Panc1 (cell line): ENCODE measurements around the gene SMAD5. TPM values are rescaled to one million over a fixed set of nuclear protein-coding genes. Genes with fewer than 3 reads are reported as not detected.

ENCODE experiments used
- ATAC-seq: fragments of 200-7000 bp; cut with Tn5 transposase; 2 replicates; pipeline ENCODE4 v1.9.1; 2020; ENCODE audit warnings: mild to moderate bottlenecking, moderate library complexity
- BruUV-seq: library from RNA; stranded (reverse); fragments of 400-500 nt; replicated peaks from 2 replicates; lab custom pipeline; 2021; lab: Mats Ljungman, UMichigan
- CTCF ChIA-PET: fragments of 300-600 bp; sonication (Branson Sonifier 250); formaldehyde crosslinking; loops from one replicate; lab custom pipeline; 2022; ENCODE audit warnings: antibody characterized with exemption; lab: Charles Lee
- POLR2A ChIA-PET: fragments of 300-600 bp; sonication (Branson Sonifier 250); formaldehyde crosslinking; loops from one replicate; lab custom pipeline; 2022; ENCODE audit warnings: antibody characterized with exemption; lab: Charles Lee
- DNase-seq: peaks from one replicate; pipeline ENCODE4 v3.0.0-alpha.2; 2010; ENCODE audit warnings: low read depth, low spot score
- H3K27ac ChIP-seq: 2 replicates; pipeline ENCODE4 v1.5.1; 2011; ENCODE audit warnings: mild to moderate bottlenecking, low read length, inconsistent platforms
- H3K27me3 ChIP-seq: fragments of 200-500 bp; sonication (Bioruptor generic); 2 replicates; pipeline ENCODE4 v1.6.0; 2014; ENCODE audit warnings: low read length, inconsistent platforms; ENCODE audit not compliant: control insufficient read depth, insufficient read depth
- H3K36me3 ChIP-seq: fragments of 200-500 bp; sonication (Bioruptor generic); 2 replicates; pipeline ENCODE4 v1.5.1; 2014; ENCODE audit warnings: inconsistent platforms, mild to moderate bottlenecking, low read length, moderate library complexity; ENCODE audit not compliant: control insufficient read depth, insufficient read depth
- H3K4me1 ChIP-seq: 2 replicates; pipeline ENCODE4 v1.5.1; 2011; ENCODE audit warnings: inconsistent platforms, mild to moderate bottlenecking, low read length, moderate library complexity; ENCODE audit not compliant: control insufficient read depth, insufficient read depth
- H3K4me3 ChIP-seq, 2 experiments: 2 replicates each; pipeline ENCODE4 v1.5.1; 2011 to 2012; ENCODE audit warnings: low read depth in 2 of 2, low read length in 2 of 2, mild to moderate bottlenecking in 2 of 2, inconsistent platforms in 1 of 2, moderate library complexity in 1 of 2
- H3K9me3 ChIP-seq: fragments of 200-500 bp; sonication (Bioruptor generic); 2 replicates; pipeline ENCODE4 v1.5.1; 2014; ENCODE audit warnings: low read depth, mild to moderate bottlenecking, inconsistent platforms, low read length, moderate library complexity; ENCODE audit not compliant: control insufficient read depth, insufficient read depth
- POLR2AphosphoS5 ChIP-seq: IDR thresholded peaks from 2 replicates; pipeline ENCODE4 v1.6.1; 2012; ENCODE audit warnings: mild to moderate bottlenecking, low read depth, low read length, moderate library complexity
- SIN3A ChIP-seq: IDR thresholded peaks from 2 replicates; pipeline ENCODE4 v1.6.1; 2012; ENCODE audit warnings: low read depth, mild to moderate bottlenecking, low read length, moderate library complexity, borderline replicate concordance; ENCODE audit not compliant: insufficient read depth
- TCF7L2 ChIP-seq: IDR thresholded peaks from 2 replicates; pipeline ENCODE4 v1.6.1; 2011; ENCODE audit warnings: mild to moderate bottlenecking, low read depth, low read length, inconsistent platforms
- in situ Hi-C: cut with HindIII; loops from 2 replicates; pipeline ENCODE4 v1.10.0; 2016; ENCODE audit warnings: low sequenced_read_pairs, low pct_unique_long_range_greater_than_20kb
- intact Hi-C: fragments of 100-400 bp; cut with micrococcal nuclease; formaldehyde crosslinking; loops from one replicate; pipeline ENCODE4 v1.10.0; 2022; ENCODE audit not compliant: unreplicated experiment
- total RNA-seq: library from RNA; stranded (reverse); gene quantifications from one replicate; pipeline ENCODE4 v1.2.1, GENCODE V29; 2021; ENCODE audit not compliant: unreplicated experiment
- TF ChIP-seq, protein P1 (sequence below), 2 experiments: IDR thresholded peaks; 2 replicates each; pipeline ENCODE4 v1.6.1; 2011 to 2012; ENCODE audit warnings: low read depth in 2 of 2, control low read depth in 1 of 2, low read length in 1 of 2, mild to moderate bottlenecking in 1 of 2, moderate library complexity in 1 of 2; ENCODE audit not compliant: insufficient read depth in 1 of 2
- TF ChIP-seq, protein P2 (sequence below): fragments of 450-650 bp; IDR thresholded peaks from 2 replicates; pipeline ENCODE4 v1.5.1; 2017; ENCODE audit warnings: mild to moderate bottlenecking

Gene SMAD5
- total RNA-seq, 1 experiment from 2014 or later, result 61.5 TPM

DNA sequence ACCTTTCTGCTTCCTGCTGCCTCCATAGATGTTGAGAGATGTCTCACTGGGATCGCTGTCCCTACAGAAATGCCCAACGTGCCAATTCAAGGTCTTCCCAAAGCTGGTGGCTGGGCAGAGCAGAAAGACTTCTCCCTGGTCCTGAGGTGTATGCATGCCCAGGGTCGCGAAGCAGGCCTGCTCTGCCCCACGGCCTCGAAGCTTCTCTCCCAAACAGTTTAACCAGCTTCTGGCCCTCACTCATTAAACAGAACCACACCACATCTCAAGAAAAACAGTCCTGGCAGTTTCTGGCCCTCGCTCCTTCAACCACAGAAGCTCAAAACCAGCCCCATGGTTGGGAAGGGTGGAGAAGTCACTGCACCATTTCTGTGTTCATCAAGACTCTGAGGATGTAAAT is 75.0 kb downstream of the SMAD5 start:
- Histone ChIP-seq H3K9me3 (peaks cover 6% of the 10 kb centered on the region; the same call in 1 of the 2 replicates), H3K4me3 (no peak overlapping the region), H3K27ac (no peak overlapping the region), H3K27me3 (no peaks in the 10 kb centered on the region), H3K36me3 (no peaks in the 10 kb centered on the region), H3K4me1 (no peaks in the 10 kb centered on the region)
- DNase-seq, result no peak
- in situ Hi-C loops, result no loop called here
- no TSS peak for BruUV-seq
- ChIA-PET POLR2A (interaction anchor here (0.6 kb wide), 1 partner anchor 24 kb away, joined by 6 read pairs; no protein-coding TSS in a partner anchor), CTCF (no interaction called here)
- TF ChIP-seq, protein P1, sequence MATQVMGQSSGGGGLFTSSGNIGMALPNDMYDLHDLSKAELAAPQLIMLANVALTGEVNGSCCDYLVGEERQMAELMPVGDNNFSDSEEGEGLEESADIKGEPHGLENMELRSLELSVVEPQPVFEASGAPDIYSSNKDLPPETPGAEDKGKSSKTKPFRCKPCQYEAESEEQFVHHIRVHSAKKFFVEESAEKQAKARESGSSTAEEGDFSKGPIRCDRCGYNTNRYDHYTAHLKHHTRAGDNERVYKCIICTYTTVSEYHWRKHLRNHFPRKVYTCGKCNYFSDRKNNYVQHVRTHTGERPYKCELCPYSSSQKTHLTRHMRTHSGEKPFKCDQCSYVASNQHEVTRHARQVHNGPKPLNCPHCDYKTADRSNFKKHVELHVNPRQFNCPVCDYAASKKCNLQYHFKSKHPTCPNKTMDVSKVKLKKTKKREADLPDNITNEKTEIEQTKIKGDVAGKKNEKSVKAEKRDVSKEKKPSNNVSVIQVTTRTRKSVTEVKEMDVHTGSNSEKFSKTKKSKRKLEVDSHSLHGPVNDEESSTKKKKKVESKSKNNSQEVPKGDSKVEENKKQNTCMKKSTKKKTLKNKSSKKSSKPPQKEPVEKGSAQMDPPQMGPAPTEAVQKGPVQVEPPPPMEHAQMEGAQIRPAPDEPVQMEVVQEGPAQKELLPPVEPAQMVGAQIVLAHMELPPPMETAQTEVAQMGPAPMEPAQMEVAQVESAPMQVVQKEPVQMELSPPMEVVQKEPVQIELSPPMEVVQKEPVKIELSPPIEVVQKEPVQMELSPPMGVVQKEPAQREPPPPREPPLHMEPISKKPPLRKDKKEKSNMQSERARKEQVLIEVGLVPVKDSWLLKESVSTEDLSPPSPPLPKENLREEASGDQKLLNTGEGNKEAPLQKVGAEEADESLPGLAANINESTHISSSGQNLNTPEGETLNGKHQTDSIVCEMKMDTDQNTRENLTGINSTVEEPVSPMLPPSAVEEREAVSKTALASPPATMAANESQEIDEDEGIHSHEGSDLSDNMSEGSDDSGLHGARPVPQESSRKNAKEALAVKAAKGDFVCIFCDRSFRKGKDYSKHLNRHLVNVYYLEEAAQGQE (IDR thresholded peaks at IDR 0.05; ENCODE audit: insufficient read depth in 1 of 2, low read depth in 2 of 2, low read length in 1 of 2), result no peak
- TF ChIP-seq POLR2AphosphoS5, result no peak
- TF ChIP-seq, protein P2, sequence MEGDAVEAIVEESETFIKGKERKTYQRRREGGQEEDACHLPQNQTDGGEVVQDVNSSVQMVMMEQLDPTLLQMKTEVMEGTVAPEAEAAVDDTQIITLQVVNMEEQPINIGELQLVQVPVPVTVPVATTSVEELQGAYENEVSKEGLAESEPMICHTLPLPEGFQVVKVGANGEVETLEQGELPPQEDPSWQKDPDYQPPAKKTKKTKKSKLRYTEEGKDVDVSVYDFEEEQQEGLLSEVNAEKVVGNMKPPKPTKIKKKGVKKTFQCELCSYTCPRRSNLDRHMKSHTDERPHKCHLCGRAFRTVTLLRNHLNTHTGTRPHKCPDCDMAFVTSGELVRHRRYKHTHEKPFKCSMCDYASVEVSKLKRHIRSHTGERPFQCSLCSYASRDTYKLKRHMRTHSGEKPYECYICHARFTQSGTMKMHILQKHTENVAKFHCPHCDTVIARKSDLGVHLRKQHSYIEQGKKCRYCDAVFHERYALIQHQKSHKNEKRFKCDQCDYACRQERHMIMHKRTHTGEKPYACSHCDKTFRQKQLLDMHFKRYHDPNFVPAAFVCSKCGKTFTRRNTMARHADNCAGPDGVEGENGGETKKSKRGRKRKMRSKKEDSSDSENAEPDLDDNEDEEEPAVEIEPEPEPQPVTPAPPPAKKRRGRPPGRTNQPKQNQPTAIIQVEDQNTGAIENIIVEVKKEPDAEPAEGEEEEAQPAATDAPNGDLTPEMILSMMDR, result no peak
- TF ChIP-seq TCF7L2, result no peak
- no peak for TF ChIP-seq SIN3A
- intact Hi-C loops, result no loop called here
- no peak for ATAC-seq

DNA sequence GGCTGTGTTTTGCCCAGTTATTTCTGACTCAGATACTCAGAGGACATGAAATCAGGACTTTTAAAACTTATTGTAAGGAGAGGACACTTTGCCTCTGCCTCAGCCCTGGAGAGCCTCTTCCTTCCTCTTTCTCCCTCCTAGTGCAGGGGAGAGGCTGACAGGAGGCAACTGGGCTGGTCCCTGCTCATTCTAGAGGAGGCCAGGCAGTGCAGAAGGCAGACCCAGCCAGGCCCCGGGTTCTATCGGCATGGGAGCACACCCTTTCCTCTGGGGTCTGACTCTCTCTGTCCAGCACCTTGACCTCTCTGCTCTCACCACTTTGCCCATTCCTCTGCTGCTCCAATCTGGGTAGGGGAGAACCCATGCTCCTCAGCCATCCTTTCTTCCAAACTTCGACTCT is 76.3 kb downstream of the SMAD5 start:
- no peak for TF ChIP-seq POLR2AphosphoS5
- intact Hi-C loops, result no loop called here
- ChIA-PET POLR2A (no interaction called here), CTCF (no interaction called here)
- Histone ChIP-seq H3K27me3 (no peaks in the 10 kb centered on the region), H3K4me3 (no peak overlapping the region), H3K36me3 (no peaks in the 10 kb centered on the region), H3K9me3 (peaks cover 6% of the 10 kb centered on the region; the same call in 1 of the 2 replicates), H3K27ac (no peak overlapping the region), H3K4me1 (no peaks in the 10 kb centered on the region; the same call in 1 of the 2 replicates)
- in situ Hi-C loops, result no loop called here
- no TSS peak for BruUV-seq
- DNase-seq (no peak), ATAC-seq (no peak)

DNA sequence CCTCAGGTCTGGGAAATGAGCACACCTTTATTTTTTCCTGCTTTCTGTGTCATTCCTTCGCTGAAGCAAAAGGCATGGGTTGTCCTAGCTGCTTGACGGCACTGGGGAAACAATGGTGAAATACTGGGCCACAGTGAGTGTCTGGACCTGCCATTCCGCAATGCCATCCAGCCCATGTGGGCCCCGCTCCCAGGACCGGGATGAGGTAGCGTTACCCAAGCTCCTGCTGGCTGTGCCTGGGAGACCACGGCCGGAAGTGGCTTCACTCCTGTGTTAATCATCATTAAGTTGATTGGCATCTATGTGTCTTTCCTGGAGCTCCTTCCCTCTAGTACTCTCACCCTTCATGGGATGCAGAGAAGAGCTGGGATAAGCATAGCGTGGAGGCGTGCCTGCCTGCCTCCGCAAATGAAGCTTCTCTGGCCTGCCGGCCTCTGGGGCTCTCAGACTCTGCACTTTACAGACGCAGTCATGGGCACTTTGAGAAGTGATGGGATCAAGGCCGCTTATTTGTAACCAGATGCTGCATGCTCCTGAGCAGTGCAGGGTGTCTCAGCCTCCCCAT is 76.8 kb downstream of the SMAD5 start:
- DNase-seq, result no peak
- in situ Hi-C loops, result no loop called here
- Histone ChIP-seq H3K9me3 (peaks cover 6% of the 10 kb centered on the region; the same call in 1 of the 2 replicates), H3K36me3 (no peaks in the 10 kb centered on the region), H3K27me3 (no peaks in the 10 kb centered on the region), H3K27ac (no peak overlapping the region), H3K4me3 (no peak overlapping the region), H3K4me1 (no peaks in the 10 kb centered on the region; the same call in 1 of the 2 replicates)
- no peak for TF ChIP-seq TCF7L2
- TF ChIP-seq, protein P2, result no peak
- TF ChIP-seq SIN3A, result no peak
- TF ChIP-seq, protein P1 (IDR thresholded peaks at IDR 0.05; ENCODE audit: insufficient read depth in 1 of 2, low read depth in 2 of 2, low read length in 1 of 2), result no peak
- no peak for TF ChIP-seq POLR2AphosphoS5
- intact Hi-C loops, result no loop called here
- BruUV-seq, result no TSS peak
- no peak for ATAC-seq
- ChIA-PET CTCF (no interaction called here), POLR2A (no interaction called here)
